A549 treated with GW870086 at 1 μM for 4 hours (cell line): ENCODE measurements around the gene CCDC71. TPM values are rescaled to one million over a fixed set of nuclear protein-coding genes. Genes with fewer than 3 reads are reported as not detected.

Experiments used
- total RNA-seq: library from RNA; stranded (reverse); fragments of 200-300 nt; extraction: Qiagen RNA extraction; gene quantifications from 5 replicates; pipeline ENCODE4 v1.2.3, GENCODE V29; 2022; ENCODE audit warnings: low read depth

CCDC71 gene
- 11.0 to 14.9 TPM (median 12.2 TPM) in 5 replicates for total RNA-seq

DNA sequence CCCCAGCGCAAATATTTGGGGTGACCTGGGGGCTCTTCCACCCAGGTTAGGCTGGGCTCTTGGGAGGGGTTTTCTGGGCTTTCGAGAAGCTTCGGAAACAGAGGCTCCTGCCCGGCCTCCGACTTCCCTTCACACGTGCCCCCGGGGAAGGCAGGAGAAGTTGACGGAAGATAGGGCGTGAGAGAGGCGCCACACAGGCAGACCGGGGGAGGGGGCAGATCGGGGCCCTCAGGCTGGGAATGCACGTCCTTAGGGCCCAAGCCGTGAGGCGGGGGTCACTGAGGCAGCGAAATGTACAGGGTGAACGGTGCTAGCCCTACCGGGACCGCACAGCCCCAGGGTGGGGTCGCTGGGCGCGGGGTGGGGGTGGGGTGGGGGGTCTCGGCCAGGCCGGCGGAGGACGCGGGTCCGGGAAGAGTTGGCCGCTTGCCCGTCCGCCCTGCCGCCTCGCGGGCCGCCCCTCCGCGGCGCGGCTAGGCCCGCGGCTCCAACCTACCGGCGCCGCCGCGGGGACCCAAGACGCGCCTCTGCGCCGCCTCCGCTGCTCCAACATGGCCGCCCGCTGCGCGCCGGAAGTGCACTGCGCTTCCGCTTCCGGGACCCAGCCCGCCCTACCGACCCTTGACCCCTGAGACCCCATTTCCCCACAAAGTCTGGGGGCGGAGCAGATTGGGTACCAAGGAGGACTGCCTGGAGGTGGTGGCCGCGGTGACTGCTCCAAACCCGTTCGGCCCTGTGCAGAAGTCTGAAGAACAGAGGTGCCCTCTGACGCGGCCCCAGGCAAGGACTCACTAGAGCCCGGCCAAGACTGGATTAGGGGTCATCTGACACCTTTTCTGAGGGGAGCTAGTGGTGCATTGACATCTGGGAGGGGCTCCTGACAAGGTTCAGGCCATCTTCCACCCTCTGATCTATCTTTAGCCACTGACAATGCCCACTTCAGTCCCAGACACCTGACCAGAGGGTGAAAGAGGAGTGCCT, at the start of gene CCDC71:
TSS of gene CCDC71 (minus strand) at position 561 of the 981 bp plus-strand sequence. CDS start 2,123 bp downstream, outside the sequence.

DNA sequence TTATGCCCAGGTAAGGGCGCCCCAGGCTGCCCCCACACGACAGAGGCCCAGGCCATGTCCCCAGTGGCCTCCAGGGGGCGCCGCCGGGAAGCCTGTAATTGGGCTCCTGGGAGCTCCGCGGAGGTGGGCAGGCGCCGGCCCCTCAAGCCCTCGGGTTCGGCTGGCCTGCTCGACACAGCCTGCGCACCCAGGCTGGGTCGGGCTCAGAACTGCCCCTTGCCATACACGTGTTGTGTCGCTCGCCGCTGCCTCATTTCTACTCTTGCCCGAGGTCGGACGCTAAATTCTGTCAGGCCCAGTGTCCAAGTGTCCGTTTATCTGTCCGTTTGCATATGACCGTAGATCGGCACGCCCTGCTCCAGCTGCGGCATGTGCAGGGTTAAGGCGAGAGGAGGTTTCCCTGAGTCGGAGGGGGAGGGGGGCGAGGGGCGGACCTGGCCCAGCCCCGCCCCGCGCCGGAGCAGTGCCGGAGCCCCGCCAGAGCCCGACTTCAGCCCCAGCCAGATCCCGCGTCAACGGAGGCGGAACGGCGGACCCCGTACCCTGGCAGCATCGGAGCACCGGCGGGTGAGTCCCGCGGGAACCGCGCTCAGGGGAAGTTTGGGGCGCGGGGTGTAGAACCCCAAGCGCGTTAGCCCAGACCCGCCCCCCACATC, 5.1 kb upstream of the CCDC71 start, which contains the start of gene KLHDC8B:
TSS of gene KLHDC8B (plus strand) at position 480 of the 656 bp plus-strand sequence. CDS start 1,172 bp downstream, outside the sequence.

DNA sequence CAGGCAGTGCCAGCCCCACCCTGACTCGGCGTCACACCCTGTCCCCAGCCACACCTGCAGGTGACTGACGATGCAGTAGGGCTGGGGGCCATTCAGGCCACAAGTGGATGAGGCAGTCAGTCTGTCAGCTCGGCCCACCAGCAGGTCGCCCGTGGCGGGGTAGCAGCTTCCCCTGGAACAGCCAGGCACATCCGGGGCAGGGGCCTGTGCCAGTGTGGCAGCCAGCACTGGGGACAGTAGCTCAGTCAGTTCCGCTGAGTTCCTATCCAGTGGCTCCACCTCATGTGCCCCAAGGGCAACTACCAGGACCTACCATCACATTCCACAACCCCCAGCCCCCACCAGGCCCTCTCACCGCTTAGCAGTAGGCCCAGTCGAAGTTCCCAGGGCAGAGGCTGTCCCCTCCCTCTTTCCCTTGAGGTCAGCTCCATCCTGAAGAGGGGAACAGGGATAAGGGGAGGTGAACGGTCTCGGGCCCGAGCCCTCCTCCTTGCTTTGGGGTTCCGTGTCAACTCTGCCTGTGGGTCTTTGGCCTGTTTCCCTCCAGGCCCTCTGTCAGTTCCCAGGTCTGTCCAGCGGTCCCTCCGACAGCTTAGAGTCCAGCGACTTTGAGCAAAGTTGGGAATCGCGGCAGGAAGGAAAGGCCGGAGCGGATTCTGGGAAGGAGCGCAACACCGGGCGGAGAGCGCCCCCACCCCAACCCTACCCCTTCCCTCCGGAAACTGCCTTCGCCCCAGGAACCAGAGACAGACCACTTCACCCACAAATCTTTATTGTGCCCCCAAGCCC, 33.5 kb downstream of the CCDC71 start, which contains the start of gene LAMB2:
TSS of gene LAMB2 (minus strand) at position 614 of the 789 bp plus-strand sequence. CDS start at position 431, 183 bp downstream.

DNA sequence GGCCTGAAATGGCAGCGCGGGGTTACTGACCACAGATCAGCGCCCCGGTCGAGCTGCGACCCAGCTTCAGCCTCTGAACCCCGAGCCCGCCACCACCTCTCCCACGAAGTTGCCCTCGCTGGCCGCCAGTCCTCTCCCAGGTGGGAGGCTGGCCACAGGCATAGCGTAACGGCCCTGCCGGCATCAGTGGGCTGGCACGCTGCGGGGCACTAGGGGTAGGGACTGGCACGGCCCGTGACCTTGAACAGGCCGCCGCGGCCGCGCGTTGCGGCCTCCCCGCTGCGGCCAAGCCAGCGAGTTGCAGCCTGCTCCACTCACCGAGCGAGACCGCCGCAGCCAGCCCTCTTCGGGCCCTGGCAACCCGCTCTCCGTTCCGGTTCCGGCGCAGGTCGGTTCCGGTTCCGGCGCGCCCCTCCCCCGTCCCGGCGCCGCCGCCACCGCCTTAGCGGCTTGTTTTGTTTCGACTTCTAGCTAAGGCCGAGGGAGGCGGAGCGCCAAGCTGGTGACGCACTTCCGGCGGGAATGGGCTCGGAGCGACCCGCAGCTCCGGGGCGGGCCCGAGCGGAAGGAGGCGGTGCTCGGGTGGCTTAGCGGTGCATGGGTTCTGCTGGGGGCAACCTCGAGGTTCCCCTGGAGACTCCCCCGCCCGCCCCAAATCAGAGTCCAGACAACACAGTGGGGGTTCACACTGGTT, 45.5 kb downstream of the CCDC71 start, which contains the start of gene USP19:
TSS of gene USP19 (minus strand) at position 386 of the 694 bp plus-strand sequence. CDS start 1,678 bp downstream, outside the sequence.

Other genes starting within 250 kb of the CCDC71 start
- 51.7 to 59.8 TPM (median 57.3 TPM) in 5 replicates for gene ARIH2, start 247.5 kb downstream of the CCDC71 start, total RNA-seq
- gene P4HTM, start 176.1 kb downstream of the CCDC71 start, total RNA-seq = 14.5 to 18.1 TPM (median 16.6 TPM) in 5 replicates
- 61.1 to 69.8 TPM (median 66.9 TPM) in 5 replicates for gene WDR6, start 158.9 kb downstream of the CCDC71 start, total RNA-seq
- 20.4 to 26.4 TPM (median 22.4 TPM) in 5 replicates for gene DALRD3, start 147.8 kb downstream of the CCDC71 start, total RNA-seq
- gene NDUFAF3, start 144.2 kb downstream of the CCDC71 start, total RNA-seq = 63.1 to 98.4 TPM (median 86.2 TPM) in 5 replicates
- 147 to 166 TPM (median 153 TPM) in 5 replicates for gene IMPDH2, start 136.9 kb downstream of the CCDC71 start, total RNA-seq
- gene QRICH1, start 72.3 kb downstream of the CCDC71 start, total RNA-seq = 32.8 to 39.1 TPM (median 38.5 TPM) in 5 replicates
- 129 to 152 TPM (median 140 TPM) in 5 replicates for gene QARS1, start 61.6 kb downstream of the CCDC71 start, total RNA-seq
- 17.5 to 23.3 TPM (median 21.3 TPM) in 5 replicates for gene USP19, start 45.5 kb downstream of the CCDC71 start, total RNA-seq
- 86.4 to 110 TPM (median 98.1 TPM) in 5 replicates for gene LAMB2, start 33.3 kb downstream of the CCDC71 start, total RNA-seq
- gene KLHDC8B, start 5.3 kb upstream of the CCDC71 start, total RNA-seq = 4.6 to 6.7 TPM (median 4.9 TPM) in 5 replicates
- 1.5 to 2.1 TPM (median 1.8 TPM) in 5 replicates for gene C3orf62, start 110.9 kb upstream of the CCDC71 start, total RNA-seq
- 11.7 to 14.8 TPM (median 14.7 TPM) in 5 replicates for gene USP4, start 173.7 kb upstream of the CCDC71 start, total RNA-seq
- 277 to 306 TPM (median 292 TPM) in 5 replicates for gene GPX1, start 192.0 kb upstream of the CCDC71 start, total RNA-seq
- 453 to 522 TPM (median 468 TPM) in 5 replicates for gene RHOA, start 245.6 kb upstream of the CCDC71 start, total RNA-seq
- 20.6 to 24.3 TPM (median 22.0 TPM) in 5 replicates for gene TCTA, start 246.1 kb upstream of the CCDC71 start, total RNA-seq